Left renal cortex interstitium (tissue), 4 donors: Measurements from ENCODE around the gene TMEM127. TPM values are rescaled to one million over a fixed set of nuclear protein-coding genes. Genes with fewer than 3 reads are reported as not detected.
A peak's percentile ranks its signal among the peaks of the same experiment; 100 is the strongest.
"Not testable (repeated sequence)": the region's sequence is repeated elsewhere in the genome, so short reads cannot be mapped to it uniquely, and the experiment has no call there.

Experiments
- DNase-seq, 4 donors: peaks; one replicate each; pipeline ENCODE4 v3.0.0-alpha.2; 2013; ENCODE audit warnings: low read depth in 4 of 4, low spot score in 2 of 4, missing footprints in 1 of 4
- polyA plus RNA-seq, 4 donors: library from polyadenylated mRNA; unstranded; fragments of 120-200 nt; gene quantifications; one replicate each; pipeline ENCODE4 v1.2.1, GENCODE V29; 2013; ENCODE audit not compliant: insufficient read length in 4 of 4

The TMEM127 gene, protein sequence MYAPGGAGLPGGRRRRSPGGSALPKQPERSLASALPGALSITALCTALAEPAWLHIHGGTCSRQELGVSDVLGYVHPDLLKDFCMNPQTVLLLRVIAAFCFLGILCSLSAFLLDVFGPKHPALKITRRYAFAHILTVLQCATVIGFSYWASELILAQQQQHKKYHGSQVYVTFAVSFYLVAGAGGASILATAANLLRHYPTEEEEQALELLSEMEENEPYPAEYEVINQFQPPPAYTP
- 10 to 100 TPM; 41.9 to 46.2 (median 45.2) TPM for polyA plus RNA-seq

DNA sequence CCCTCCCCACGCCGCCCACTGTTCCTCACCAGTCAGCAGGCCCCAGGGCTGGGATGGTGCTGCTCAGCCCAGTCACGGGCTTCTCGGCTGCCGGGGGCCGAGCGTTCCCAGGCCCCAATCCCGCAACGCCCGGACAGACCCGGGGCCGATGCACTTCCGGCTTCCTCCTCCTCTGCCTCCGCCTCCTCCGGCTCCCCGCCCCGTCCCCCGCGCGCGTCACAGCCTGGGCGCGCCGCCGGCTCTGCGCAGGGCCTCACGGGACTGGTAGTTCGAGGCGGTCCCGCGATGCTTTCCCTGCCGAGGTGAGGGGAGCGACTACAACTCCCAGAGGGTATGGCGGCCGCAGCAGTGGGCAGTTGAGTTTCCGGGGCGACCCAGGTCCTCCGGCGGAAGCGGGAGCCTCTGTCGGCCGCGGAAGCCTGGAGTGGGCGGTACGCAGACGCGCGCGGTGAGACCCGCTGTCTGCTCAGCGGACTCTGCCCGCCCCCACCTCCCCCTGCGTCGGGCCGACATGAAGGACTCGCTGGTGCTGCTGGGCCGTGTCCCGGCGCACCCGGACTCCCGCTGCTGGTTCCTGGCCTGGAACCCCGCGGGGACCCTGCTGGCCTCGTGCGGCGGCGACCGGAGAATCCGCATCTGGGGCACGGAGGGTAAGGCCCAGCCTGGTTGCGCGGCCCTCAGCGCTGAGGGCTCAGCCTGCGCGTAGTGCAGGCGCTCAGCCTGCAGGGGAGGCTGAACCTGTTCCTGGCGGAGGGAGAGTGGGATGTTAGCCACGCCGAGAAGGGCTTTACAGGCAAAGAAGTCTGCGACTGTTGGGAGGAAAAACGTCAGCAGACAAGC, at the start of gene TMEM127, which contains the start of gene CIAO1:
Gene TMEM127 (minus strand): TSS at position 158 of the 840 bp plus-strand sequence. CDS start 616 bp downstream, outside the sequence.
Gene CIAO1 (plus strand): TSS at position 386 of the 840 bp plus-strand sequence. CDS start 126 bp downstream, at position 512.
- DNase-seq = peak; percentile 78 to 93 (median 89)

DNA sequence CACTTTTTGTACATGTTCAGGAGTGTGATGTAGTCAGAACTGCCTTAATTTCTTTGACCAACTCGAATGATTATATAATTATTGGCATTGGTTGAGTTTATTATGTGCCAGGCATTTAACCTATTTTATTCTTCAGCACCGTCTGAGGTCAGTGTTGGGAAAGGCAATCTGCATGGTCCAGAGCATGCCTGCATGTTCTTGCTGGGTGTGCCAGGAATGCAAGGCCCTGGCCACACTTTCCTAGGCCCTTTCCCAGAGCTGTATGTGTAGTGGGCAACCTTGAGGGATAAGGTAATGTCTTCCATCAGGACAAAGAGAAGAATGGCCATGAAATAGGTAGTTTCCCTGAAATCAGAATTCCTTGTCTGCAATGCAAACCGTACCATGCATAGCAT, 49.2 kb upstream of the TMEM127 start:
- DNase-seq = no peak

DNA sequence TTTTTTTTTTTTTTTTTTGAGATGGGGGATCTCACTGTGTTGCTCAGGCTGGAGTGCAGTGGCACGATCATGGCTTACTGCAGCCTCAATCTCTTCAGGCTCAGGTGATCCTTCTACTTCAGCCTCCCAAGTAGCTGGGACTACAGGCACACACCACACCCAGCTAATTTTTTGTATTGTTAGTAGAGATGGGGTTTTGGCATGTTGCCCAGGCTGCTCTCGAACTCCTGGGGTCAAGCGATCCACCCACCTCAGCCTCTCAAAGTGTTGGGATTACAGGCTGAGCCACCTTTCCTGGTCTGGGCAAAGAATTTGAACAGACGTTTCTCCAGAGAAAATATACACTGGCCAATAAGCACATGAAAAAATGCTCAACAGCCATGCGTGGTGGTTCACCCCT, 42.5 kb upstream of the TMEM127 start:
- no peak for DNase-seq

DNA sequence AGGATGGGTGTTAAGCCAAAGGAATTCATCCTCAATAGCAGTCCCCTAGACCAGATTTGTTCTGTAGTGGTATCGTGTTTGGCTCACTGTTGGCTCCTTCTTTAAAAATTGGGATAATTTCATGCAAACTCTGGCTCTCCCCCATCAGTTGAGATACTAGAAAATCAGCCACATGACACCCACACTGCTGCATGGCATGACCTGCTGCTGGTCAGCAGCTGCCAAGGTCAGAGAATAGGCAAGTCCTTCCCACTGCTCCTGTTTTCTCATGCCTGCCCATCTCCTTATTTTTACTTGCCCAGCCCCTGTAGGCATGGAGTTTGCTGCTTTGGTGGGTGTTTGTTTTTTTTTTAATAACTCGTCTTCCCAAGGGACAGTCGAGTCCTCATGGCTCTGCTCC, 40.6 kb upstream of the TMEM127 start:
- DNase-seq = no peak

DNA sequence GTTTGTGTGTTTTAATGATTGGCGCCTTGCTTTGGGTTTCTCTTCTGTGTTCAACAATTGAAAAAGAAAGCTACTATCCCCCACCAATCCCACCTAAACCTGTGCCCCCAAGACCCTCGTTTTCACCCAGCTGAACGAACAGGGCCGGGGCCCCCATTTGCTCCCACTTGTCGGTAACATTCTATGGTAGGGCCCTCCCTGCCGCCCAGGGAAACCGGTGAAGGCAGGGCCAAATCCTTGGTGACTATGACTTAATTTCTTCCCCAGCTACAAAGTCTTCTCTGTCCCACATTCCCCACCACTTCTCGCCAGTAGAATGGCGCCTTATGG, 40.1 kb upstream of the TMEM127 start:
- no peak for DNase-seq

DNA sequence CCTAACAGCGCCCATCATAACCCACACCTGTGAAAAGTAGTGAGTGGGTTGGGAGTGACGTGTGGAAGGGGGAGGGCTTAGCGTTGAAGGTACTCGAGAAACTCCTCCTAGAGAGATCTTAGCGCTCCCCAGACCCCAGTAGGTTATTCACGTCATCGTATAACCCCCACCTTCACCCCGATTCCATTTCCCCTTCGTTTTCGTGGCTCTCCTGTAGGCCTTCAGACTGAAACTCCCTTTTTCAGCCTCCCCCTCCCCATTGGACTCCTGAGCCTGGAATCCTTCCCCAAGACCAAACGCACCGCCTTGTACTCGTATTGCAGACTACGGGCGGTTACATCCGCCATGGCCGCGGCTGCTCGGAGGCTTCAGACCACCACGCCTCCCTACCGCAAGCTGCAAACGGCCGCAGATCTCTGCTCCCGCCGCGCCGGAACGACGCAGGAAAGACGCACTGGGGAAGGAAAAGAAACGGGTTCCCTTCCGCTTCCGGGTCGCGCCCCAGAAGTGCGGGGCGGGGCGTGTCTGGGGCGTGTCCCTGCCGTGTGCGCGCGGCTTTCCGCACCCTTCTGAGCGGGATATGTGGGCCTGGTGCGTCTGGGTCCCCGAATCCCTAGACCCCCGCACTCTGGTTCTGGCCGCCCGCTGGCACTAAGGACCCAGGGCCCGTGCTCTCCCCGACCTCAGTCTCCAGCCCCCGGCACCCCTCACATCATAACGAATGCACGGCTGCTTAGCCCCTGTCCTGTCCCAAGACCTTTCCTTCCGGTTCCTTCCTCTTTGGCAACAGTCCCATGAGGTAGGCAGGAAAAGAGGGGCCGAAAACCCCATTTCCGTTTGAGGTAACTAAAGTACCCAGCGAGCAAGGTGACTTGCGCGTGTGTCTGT, 39.5 kb upstream of the TMEM127 start, which contains the start of gene SNRNP200:
Gene SNRNP200 (minus strand): TSS at position 456 of the 888 bp plus-strand sequence. CDS start 109 bp downstream, at position 347.
- DNase-seq = peak in 3 of 4 donors; percentile 62 to 78 (median 73)

DNA sequence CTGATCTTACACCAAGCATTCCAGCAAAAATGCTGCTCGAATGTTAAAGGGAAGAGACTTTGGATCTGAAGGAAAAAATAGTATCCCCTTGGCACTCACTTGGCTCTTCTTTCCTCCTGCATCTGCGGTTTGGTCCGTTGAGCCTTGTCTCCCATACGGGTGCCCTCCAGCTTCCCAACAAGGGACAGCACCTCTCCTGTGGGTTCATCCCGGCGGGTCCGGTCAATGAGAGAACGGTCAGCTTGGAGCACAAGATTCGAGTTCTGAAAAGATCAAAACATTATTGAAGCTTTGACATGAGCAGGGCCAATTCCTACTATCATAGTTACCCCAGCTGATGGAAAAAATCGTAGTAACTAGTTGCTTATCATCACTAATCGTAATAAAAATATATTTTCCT, 38.8 kb upstream of the TMEM127 start:
- DNase-seq = no peak

DNA sequence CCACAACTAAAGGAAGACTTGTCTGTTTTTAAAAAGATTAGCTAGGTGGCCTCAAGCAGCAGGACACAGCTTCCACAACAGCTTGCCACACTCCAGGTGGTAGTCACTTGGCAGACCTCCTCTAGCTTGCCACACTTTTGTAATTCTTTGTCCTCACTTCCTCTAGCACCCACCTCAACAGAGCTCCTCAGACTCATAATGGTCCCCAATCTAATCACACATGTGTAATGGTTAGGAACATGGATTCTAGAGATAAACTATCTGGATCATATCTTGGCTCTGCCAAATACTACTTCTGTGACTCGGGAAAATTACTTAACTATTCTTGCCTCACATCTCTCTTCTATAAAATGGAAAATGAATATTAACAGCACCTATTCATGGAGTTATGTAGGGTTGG, 36.1 kb upstream of the TMEM127 start:
- no peak for DNase-seq

DNA sequence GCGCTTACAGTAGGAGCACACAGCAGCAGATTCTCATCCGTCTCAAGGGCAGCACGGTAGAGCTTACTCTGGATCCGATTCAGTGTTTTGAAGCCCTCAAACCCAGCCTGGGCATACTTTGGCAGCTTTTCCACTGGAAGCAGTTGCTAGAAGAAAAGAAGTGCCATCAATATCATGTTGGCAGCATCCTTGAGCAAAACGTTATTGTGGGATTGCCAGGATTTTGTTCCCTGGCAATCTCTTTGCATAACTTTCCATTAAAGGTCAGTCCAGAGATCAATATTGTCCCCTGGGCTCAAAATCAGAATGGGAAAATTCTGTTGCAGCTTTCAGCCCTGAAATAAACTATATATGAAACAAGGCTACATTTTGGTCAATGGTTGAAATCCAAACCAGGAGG, 31.1 kb upstream of the TMEM127 start:
- no peak for DNase-seq

DNA sequence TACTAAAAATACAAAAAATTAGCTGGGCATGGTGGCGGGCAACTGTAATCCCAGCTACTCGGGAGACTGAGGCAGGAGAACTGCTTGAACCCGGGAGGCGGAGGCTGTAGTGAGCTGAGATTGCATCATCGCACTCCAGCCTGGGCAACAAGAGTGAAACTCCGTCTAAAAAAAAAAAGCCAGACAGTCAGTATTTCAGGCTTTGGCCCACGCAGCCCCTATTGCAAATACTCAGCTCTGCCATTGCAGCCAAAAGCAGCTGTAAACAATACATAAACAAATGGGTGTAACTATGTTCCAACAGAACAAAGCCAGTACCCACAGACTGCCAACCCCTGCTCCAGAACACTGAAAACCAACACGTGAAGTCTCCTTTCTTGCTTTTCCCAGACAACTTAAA, 28.5 kb upstream of the TMEM127 start:
- DNase-seq = not testable (repeated sequence)

DNA sequence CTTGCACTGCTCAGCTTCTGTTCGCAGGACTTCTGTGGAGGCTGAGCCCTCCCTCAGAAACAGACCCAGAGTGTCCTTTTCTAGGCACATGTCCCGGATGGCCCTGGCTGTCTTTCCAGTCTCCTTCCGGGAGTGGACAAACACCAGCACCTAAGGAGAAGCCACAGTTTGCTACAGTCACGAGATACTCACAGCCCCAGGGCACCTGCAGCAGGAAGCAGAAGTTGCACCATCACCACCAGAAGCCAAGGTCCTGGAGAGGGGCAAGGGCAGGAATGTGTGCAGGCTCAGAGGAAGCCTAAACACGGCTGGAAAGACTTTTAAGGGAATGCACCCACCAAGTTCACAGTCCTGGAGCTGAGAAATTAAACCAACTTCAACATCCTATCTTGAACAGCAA, 26.0 kb upstream of the TMEM127 start:
- DNase-seq = no peak

DNA sequence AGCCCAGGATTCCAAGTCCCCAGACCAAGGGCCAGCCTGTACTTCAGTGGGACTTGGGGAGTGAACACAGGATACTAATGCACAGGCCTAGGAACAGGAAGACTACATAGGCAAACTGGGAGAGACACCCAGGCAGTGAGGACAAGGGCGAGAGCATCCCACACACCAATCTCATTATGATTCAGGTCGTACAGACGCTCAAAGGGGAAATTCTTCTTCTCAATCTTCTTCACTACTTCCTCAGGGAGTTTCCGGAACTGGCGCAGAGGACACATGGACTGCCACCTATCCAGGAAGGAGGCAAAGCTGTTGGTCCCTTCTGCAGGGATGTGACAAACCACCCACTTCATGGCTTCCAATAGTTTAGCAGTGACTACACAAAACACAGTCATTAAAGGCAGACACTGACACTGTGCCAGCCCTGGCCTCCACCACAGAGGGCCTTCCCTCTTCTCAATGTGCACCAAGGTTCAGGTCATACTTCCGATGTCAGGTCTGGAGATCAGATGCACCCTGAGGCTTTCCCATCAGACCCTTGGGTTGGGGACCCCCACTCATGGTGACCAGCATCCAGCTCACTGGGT, 21.6 kb upstream of the TMEM127 start:
- DNase-seq = no peak

DNA sequence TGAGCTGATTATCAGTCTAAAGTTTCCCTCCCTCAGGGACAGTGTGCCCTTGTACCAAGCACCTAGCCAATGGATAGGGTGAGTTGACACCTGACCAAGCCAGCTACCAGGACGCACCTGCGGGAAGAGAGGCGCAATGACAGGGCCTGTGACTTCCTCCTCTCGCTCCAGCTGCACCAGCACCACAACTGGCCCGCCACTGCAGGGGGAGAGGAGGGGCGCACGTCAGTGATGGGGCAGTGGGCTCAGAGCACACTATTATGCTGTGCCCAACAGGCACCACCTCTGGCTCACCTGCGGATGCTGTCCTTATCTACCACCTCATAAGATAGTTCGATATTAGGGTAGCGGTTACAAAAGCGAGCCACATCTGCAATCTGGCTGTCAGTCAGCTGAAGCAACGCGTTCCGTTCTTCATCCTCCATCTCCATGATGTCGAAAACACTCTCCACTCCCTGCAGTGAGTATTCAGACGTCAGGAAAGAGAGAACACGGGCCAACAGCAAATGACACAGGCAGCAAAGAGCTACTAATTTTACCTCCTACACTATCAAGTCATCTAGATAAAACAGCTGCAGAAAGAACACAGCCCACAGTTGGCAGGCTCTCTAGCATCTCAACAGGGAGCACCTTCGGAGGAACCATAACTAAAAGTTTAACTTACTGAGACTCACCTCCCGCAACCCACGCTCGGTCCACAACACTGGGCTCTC, 11.1 kb upstream of the TMEM127 start:
- DNase-seq = no peak

DNA sequence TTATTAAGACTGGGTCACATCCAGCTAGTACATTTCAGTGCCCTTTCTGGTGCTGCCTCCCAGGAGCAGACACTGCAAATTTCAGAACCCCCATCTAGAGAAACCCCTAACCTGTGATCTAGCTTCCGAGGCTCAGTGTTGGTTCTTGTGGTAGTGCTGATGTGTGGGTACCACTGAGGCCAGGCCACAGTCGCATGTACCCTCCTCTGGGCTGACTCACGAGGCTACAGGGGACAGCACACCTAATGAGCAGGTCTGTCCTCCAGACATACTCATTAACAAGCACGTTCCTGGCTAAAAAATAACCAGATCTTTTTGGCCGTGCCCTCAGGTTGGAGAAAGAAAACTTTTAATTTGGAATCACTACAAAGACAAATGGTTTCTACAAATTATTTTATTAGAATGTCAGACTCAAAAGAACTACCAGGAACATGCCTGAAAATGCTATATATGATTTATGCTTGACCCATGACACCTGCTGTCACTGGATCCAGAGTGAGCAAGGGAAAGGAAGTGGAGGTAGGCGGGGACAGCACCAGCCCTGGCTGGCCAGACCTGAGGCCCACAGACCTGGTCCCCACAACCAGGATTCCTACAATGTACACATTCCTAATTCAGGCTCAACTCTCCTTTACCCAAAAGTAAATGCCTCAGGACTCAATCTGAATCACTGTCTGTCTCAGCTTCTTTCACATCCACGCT, 8.7 kb upstream of the TMEM127 start:
- no peak for DNase-seq

DNA sequence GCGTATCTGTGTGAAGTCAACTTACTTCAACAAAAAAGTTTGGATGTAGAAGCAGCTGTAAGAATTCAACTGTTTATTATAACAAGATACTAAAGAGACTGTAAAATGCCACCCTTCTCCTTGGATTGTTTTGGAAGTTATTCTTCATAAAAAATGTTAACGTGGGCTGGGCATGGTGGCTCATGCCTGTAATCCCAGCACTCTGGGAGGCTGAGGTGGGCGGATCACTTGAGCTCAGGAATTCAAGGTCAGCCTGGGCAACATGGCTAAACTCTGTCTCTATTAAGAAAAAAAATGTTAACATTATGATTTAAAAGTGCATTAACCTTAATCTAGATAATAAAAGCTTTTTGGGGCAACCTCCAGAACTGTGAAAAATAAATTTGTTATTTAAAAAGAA, 8.0 kb upstream of the TMEM127 start:
- DNase-seq = no peak

DNA sequence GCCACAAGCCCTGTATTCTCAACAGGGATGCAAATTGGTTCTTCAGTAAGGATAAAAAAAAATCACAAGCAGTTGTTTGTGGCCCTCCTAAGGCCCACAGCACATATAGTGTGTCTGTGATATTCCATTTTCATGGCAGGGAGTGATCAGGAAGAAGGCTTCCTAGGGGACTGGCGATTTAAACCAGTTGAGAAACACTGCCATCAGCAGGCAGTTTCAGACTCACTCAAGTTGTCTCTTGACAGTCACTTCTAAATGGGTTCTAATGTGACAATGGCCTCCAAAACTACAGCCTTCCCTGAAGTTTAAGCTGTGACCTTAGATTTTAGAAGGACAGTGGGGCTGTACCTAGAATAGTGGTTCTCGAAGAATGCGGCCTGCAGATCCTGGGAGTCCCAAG, 6.2 kb upstream of the TMEM127 start:
- DNase-seq = no peak

DNA sequence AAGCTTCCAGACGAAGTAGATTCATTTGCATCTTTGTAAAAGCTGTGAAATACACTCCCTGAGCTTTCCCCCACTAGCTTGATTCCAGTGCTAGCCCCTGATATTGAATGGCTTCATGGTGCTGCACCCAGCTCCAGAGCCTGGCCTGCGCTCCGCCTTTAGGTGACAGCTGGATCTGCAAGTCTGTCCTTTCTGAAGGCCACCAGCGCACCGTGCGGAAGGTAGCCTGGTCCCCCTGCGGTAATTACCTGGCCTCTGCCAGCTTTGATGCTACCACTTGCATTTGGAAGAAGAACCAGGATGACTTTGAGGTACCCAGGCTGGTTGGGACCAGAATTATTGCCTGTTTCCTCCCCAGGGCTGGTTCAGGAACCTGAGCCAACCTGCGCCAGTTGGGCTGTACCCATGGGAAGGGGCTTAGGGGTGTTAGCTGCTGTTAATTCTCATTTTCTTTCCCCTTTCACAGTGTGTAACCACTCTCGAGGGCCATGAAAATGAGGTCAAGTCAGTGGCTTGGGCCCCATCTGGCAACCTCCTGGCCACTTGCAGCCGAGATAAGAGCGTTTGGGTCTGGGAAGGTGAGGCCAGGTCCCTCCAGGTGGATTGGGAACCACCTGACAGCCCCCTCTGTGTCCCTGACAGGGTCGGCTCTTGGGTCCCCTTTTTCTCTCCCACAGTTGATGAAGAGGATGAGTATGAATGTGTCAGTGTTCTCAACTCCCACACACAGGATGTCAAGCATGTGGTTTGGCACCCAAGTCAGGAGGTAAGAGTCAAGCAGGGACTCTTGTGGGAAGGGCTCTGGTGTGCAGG, 1.6 kb upstream of the TMEM127 start:
- no peak for DNase-seq

DNA sequence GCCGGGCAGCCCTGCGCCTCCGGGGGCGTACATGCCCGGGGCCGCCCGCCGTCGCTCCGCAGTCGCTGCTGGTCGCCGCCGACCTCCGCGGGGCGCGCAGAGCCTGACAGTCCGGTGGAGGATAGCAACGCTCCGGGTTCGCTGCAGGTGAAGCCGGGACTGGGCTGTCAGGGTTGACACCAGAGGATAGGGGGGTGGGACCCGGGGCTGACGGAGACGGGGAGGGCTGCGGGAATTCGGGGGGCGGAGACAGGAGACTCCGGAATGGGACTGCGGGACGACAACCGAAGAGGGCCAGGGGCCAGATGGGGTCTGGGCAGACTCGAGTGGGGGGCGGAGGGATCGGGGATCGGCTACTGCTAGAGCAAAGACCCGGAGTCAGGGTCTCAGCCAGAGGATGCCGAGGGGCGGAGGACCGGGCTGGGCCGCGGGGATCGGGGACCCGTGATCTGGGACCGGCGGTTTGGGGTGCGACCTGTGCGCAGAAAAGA, 403 bp downstream of the TMEM127 start:
- DNase-seq = no peak
